PC-3 (cell line): Measurements from ENCODE around the gene PLPPR3. TPM values are rescaled to one million over a fixed set of nuclear protein-coding genes. Genes with fewer than 3 reads are reported as not detected.

Experiments used
- ATAC-seq: fragments of 200-7000 bp; cut with Tn5 transposase; 2 replicates; pipeline ENCODE4 v1.9.1; 2020; ENCODE audit warnings: mild to moderate bottlenecking, moderate library complexity
- BruUV-seq: library from RNA; stranded (reverse); fragments of 400-500 nt; replicated peaks from 2 replicates; lab custom pipeline; 2021; lab: Mats Ljungman, UMichigan
- CTCF ChIA-PET: fragments of 300-600 bp; sonication (Branson Sonifier 250); formaldehyde crosslinking; loops from one replicate; lab custom pipeline; 2022; ENCODE audit warnings: antibody characterized with exemption; lab: Charles Lee
- POLR2A ChIA-PET: fragments of 300-600 bp; sonication (Branson Sonifier 250); formaldehyde crosslinking; loops from one replicate; lab custom pipeline; 2022; ENCODE audit warnings: antibody characterized with exemption; ENCODE audit not compliant: unreplicated experiment; lab: Charles Lee
- DNase-seq: peaks from one replicate; pipeline ENCODE4 v3.0.0-alpha.2; 2015
- H2AFZ ChIP-seq: fragments of 300-600 bp; sonication (generic); 2 replicates; pipeline ENCODE4 v1.6.0; 2016; ENCODE audit warnings: antibody characterized with exemption, low read length
- H3F3A ChIP-seq: fragments of 300-600 bp; sonication (generic); one replicate; pipeline ENCODE4 v1.6.0; 2017; ENCODE audit warnings: antibody characterized with exemption, low read length, control low read depth, mild to moderate bottlenecking; ENCODE audit not compliant: unreplicated experiment
- H3K27ac ChIP-seq: fragments of 300-600 bp; sonication (generic); 2 replicates; pipeline ENCODE4 v1.5.1; 2016; ENCODE audit warnings: mild to moderate bottlenecking, low read length
- H3K27me3 ChIP-seq: fragments of 300-600 bp; sonication (generic); 2 replicates; pipeline ENCODE4 v1.6.1; 2016; ENCODE audit warnings: low read length, mixed read lengths
- H3K36me3 ChIP-seq: fragments of 300-600 bp; sonication (generic); 2 replicates; pipeline ENCODE4 v1.6.1; 2016; ENCODE audit warnings: low read depth, mixed run types, low read length, mixed read lengths
- H3K4me1 ChIP-seq: fragments of 300-600 bp; sonication (generic); 2 replicates; pipeline ENCODE4 v1.5.1; 2016; ENCODE audit warnings: low read length; ENCODE audit not compliant: insufficient read depth
- H3K4me2 ChIP-seq: fragments of 300-600 bp; sonication (generic); 2 replicates; pipeline ENCODE4 v1.6.0; 2016; ENCODE audit warnings: low read length
- H3K4me3 ChIP-seq: fragments of 300-600 bp; sonication (generic); 2 replicates; pipeline ENCODE4 v1.5.1; 2016; ENCODE audit warnings: mild to moderate bottlenecking, low read length, mixed read lengths
- H3K79me2 ChIP-seq: fragments of 300-600 bp; sonication (generic); 2 replicates; pipeline ENCODE4 v1.6.1; 2017; ENCODE audit warnings: low read length, mixed read lengths
- H3K9ac ChIP-seq: fragments of 300-600 bp; sonication (generic); 2 replicates; pipeline ENCODE4 v1.6.0; 2016; ENCODE audit warnings: mild to moderate bottlenecking, low read length
- H3K9me2 ChIP-seq: fragments of 300-600 bp; sonication (generic); replicated peaks from 2 replicates; pipeline ENCODE4 v1.6.1; 2016; ENCODE audit warnings: mixed run types, low read length, mixed read lengths
- H3K9me3 ChIP-seq: fragments of 300-600 bp; sonication (generic); 2 replicates; pipeline ENCODE4 v1.6.1; 2016; ENCODE audit warnings: low read length, mixed read lengths
- H4K20me1 ChIP-seq: fragments of 300-600 bp; sonication (generic); 2 replicates; pipeline ENCODE4 v1.6.1; 2016; ENCODE audit warnings: low read length, mixed read lengths
- CTCF ChIP-seq: fragments of 300-600 bp; sonication (generic); conservative IDR thresholded peaks from 2 replicates; pipeline ENCODE4 v1.5.1; 2017; ENCODE audit warnings: antibody characterized with exemption, low read depth, mild to moderate bottlenecking, low read length
- EZH2 ChIP-seq: fragments of 300-600 bp; sonication (generic); IDR thresholded peaks from one replicate; pipeline ENCODE4 v1.6.1; 2017; ENCODE audit warnings: antibody characterized with exemption, mild to moderate bottlenecking, low read length; ENCODE audit not compliant: unreplicated experiment
- EZH2phosphoT487 ChIP-seq: fragments of 300-600 bp; sonication (generic); IDR thresholded peaks from 2 replicates; pipeline ENCODE4 v1.6.1; 2018; ENCODE audit warnings: mild to moderate bottlenecking, antibody characterized with exemption, low read length, borderline replicate concordance
- intact Hi-C: fragments of 100-400 bp; cut with micrococcal nuclease; formaldehyde crosslinking; loops from 2 replicates; pipeline ENCODE4 v1.9.0; 2023
- total RNA-seq: library from RNA; depleted of rRNA; stranded (reverse); fragments of >200 nt; gene quantifications from 2 replicates; pipeline ENCODE4 v1.2.3, GENCODE V29; 2014

PLPPR3 gene
- total RNA-seq, 1 experiment from 2014 or later: not detected

GRCh38 chr19:831407-832369 is 9.9 kb upstream of the PLPPR3 start:
- no peaks in the 10 kb centered on the region for H3F3A ChIP-seq
- no peak overlapping the region for H3K4me2 ChIP-seq
- no peaks in the 10 kb centered on the region for H3K27me3 ChIP-seq
- CTCF ChIA-PET: no interaction called here
- TF ChIP-seq EZH2phosphoT487: no peak
- TF ChIP-seq EZH2: no peak
- no peak for TF ChIP-seq CTCF
- no TSS peak for BruUV-seq
- H2AFZ ChIP-seq: no peak overlapping the region
- H3K9me2 ChIP-seq: no peaks in the 10 kb centered on the region
- ATAC-seq (no peak), DNase-seq (no peak)
- no peaks in the 10 kb centered on the region for H3K79me2 ChIP-seq
- no peak overlapping the region for H3K27ac ChIP-seq
- no peaks in the 10 kb centered on the region for H4K20me1 ChIP-seq
- H3K9ac ChIP-seq: no peak overlapping the region
- no peaks in the 10 kb centered on the region for H3K9me3 ChIP-seq
- no peak overlapping the region for H3K4me3 ChIP-seq
- POLR2A ChIA-PET: no interaction called here
- no peaks in the 10 kb centered on the region for H3K36me3 ChIP-seq
- intact Hi-C loops: loop anchor here (2.0 kb wide), 1 partner anchor 61 kb away; no protein-coding TSS in a partner anchor
- no peaks in the 10 kb centered on the region for H3K4me1 ChIP-seq

- H4K20me1 ChIP-seq: no peaks in the 10 kb centered on the region
- DNase-seq (no peak), ATAC-seq (no peak)
- intact Hi-C loops: no loop called here
- H2AFZ ChIP-seq: no peak overlapping the region
- H3K9me3 ChIP-seq: no peaks in the 10 kb centered on the region
- POLR2A ChIA-PET: no interaction called here
- BruUV-seq: no TSS peak
- H3K4me3 ChIP-seq: no peak overlapping the region
- no peak overlapping the region for H3K27ac ChIP-seq
- H3K4me1 ChIP-seq: no peaks in the 10 kb centered on the region
- H3K4me2 ChIP-seq: no peak overlapping the region
- no peaks in the 10 kb centered on the region for H3K27me3 ChIP-seq
- no peak overlapping the region for H3K9ac ChIP-seq
- CTCF ChIA-PET: no interaction called here
- H3F3A ChIP-seq: no peaks in the 10 kb centered on the region
- H3K9me2 ChIP-seq: no peaks in the 10 kb centered on the region
- no peaks in the 10 kb centered on the region for H3K36me3 ChIP-seq
- TF ChIP-seq EZH2 (no peak), EZH2phosphoT487 (no peak), CTCF (no peak)
- no peaks in the 10 kb centered on the region for H3K79me2 ChIP-seq
These were observed 7.5 kb upstream of the PLPPR3 start for GRCh38 chr19:829129-829758.
